ENCODE results near the gene ZNF343. TPM values are rescaled to one million over a fixed set of nuclear protein-coding genes. Genes with fewer than 3 reads are reported as not detected.

The ZNF343 gene
- total and polyA plus RNA-seq, 2 donors (not counting 1 experiment from before 2014, with no cell fraction given), result 11.6 to 23.4 TPM

- no peak for TF ChIP-seq EZH2 (IDR thresholded peaks at IDR 0.05; ENCODE audit: borderline replicate concordance, insufficient read depth, low read depth, low read length, poor library complexity, severe bottlenecking)
- TF ChIP-seq CTCF (IDR thresholded peaks at IDR 0.05), result no peak
- no peak overlapping the region for H3K27ac ChIP-seq (ENCODE audit: low read length in 2 of 2)
- Mint-ChIP-seq H3K27me3 (peaks cover 11% of the 10 kb centered on the region), H3K4me1 (peaks cover 3% of the 10 kb centered on the region), H3K4me3 (no peak overlapping the region), H3K9me3 (ENCODE audit: insufficient read depth) (no peaks in the 10 kb centered on the region), H3K27ac (no peak overlapping the region)
- peaks cover 0 to 9% (median 0%) of the 10 kb centered on the region in 4 experiments for H3K27me3 ChIP-seq (replicated peaks in 1 of 4; ENCODE audit: control extremely low read depth in 1 of 4, control insufficient read depth in 3 of 4, insufficient read depth in 4 of 4, low read length in 3 of 4)
- DNase-seq (no peak), ATAC-seq (ENCODE audit: low read depth) (no peak)
- H3K9ac ChIP-seq (ENCODE audit: low read length), result no peak overlapping the region
- no peaks in the 10 kb centered on the region for H3K9me3 ChIP-seq (ENCODE audit: control extremely low read depth in 1 of 3, control insufficient read depth in 2 of 3, insufficient read depth in 1 of 3, low read length in 2 of 3)
- no peak overlapping the region for H3K4me3 ChIP-seq (ENCODE audit: control extremely low read depth in 1 of 5, extremely low read depth in 1 of 5, insufficient read depth in 1 of 5, low read depth in 2 of 5, low read length in 4 of 5)
- CTCF ChIA-PET, result interaction anchor here (1.2 kb wide), 1 partner anchor 9 kb away, joined by 3 read pairs; no protein-coding TSS in a partner anchor
- POLR2A ChIA-PET, result no interaction called here
- H4K20me1 ChIP-seq (ENCODE audit: control insufficient read depth, insufficient read depth, low read length, poor library complexity, severe bottlenecking), result no peaks in the 10 kb centered on the region
- peaks cover 3% of the 10 kb centered on the region in 2 donors for H3K4me1 ChIP-seq (ENCODE audit: control insufficient read depth in 2 of 2, insufficient read depth in 2 of 2, low read length in 2 of 2)
- H3K36me3 ChIP-seq (replicated peaks in 1 of 2; ENCODE audit: control extremely low read depth in 1 of 2, control insufficient read depth in 1 of 2, extremely low read depth in 1 of 2, insufficient read depth in 2 of 2, low read length in 1 of 2), result no peaks in the 10 kb centered on the region
- H3K4me2 ChIP-seq (replicated peaks; ENCODE audit: low read depth, low read length, poor library complexity, severe bottlenecking), result no peak overlapping the region
- 97% methylated on average over 6 of the region's 10 CpGs for WGBS (ENCODE audit: insufficient coverage)
- H2AFZ ChIP-seq (ENCODE audit: insufficient read depth, low read depth, low read length, poor library complexity, severe bottlenecking), result no peak overlapping the region
- no peaks in the 10 kb centered on the region for H3K79me2 ChIP-seq (ENCODE audit: control insufficient read depth, insufficient read depth, low read length)
- intact Hi-C loops (cut with micrococcal nuclease), result no loop called here
These were observed 9.4 kb upstream of the ZNF343 start for GRCh38 chr20:2518096-2518495.

- Mint-ChIP-seq H3K27me3 (peaks cover 21% of the 10 kb centered on the region), H3K4me3 (no peak overlapping the region), H3K4me1 (no peaks in the 10 kb centered on the region), H3K9me3 (ENCODE audit: insufficient read depth) (no peaks in the 10 kb centered on the region), H3K27ac (no peak overlapping the region)
- 91% methylated on average over 2 of the region's 2 CpGs for WGBS (ENCODE audit: insufficient coverage)
- H3K79me2 ChIP-seq (ENCODE audit: control insufficient read depth, insufficient read depth, low read length), result no peaks in the 10 kb centered on the region
- peaks cover 0 to 4% (median 1%) of the 10 kb centered on the region in 4 experiments for H3K27me3 ChIP-seq (replicated peaks in 1 of 4; ENCODE audit: control extremely low read depth in 1 of 4, control insufficient read depth in 3 of 4, insufficient read depth in 4 of 4, low read length in 3 of 4)
- H3K36me3 ChIP-seq (replicated peaks in 1 of 2; ENCODE audit: control extremely low read depth in 1 of 2, control insufficient read depth in 1 of 2, extremely low read depth in 1 of 2, insufficient read depth in 2 of 2, low read length in 1 of 2), result no peaks in the 10 kb centered on the region
- no peak overlapping the region for H3K4me2 ChIP-seq (replicated peaks; ENCODE audit: low read depth, low read length, poor library complexity, severe bottlenecking)
- no peak overlapping the region for H3K4me3 ChIP-seq (ENCODE audit: control extremely low read depth in 1 of 5, extremely low read depth in 1 of 5, insufficient read depth in 1 of 5, low read depth in 2 of 5, low read length in 4 of 5)
- no peak overlapping the region for H3K27ac ChIP-seq (ENCODE audit: low read length in 2 of 2)
- no peak overlapping the region for H2AFZ ChIP-seq (ENCODE audit: insufficient read depth, low read depth, low read length, poor library complexity, severe bottlenecking)
- no peak for DNase-seq
- H3K9me3 ChIP-seq (ENCODE audit: control extremely low read depth in 1 of 3, control insufficient read depth in 2 of 3, insufficient read depth in 1 of 3, low read length in 2 of 3), result no peaks in the 10 kb centered on the region
- POLR2A ChIA-PET, result no interaction called here
- CTCF ChIA-PET, result no interaction called here
- no peaks in the 10 kb centered on the region for H4K20me1 ChIP-seq (ENCODE audit: control insufficient read depth, insufficient read depth, low read length, poor library complexity, severe bottlenecking)
- TF ChIP-seq CTCF (IDR thresholded peaks at IDR 0.05) (no peak), EZH2 (IDR thresholded peaks at IDR 0.05; ENCODE audit: borderline replicate concordance, insufficient read depth, low read depth, low read length, poor library complexity, severe bottlenecking) (no peak)
- no peaks in the 10 kb centered on the region for H3K4me1 ChIP-seq (ENCODE audit: control insufficient read depth in 2 of 2, insufficient read depth in 2 of 2, low read length in 2 of 2)
- no peak for ATAC-seq (ENCODE audit: low read depth)
- no peak overlapping the region for H3K9ac ChIP-seq (ENCODE audit: low read length)
- intact Hi-C loops (cut with micrococcal nuclease), result no loop called here
These were observed 7.7 kb upstream of the ZNF343 start for GRCh38 chr20:2516399-2516798.
